HG03045 (cell line): ENCODE data around the gene MEF2C.

ENCODE experiments used
- ATAC-seq: cut with Tn5 transposase; IDR thresholded peaks from one replicate; pipeline ENCODE4 v1.9.1; 2021; ENCODE audit warnings: mild to moderate bottlenecking, moderate library complexity; ENCODE audit not compliant: unreplicated experiment

MEF2C gene

GRCh38 chr5:88888848-88889188, 5.8 kb upstream of the MEF2C start:
- ATAC-seq, result no peak

- no peak for ATAC-seq
These were observed 5.3 kb upstream of the MEF2C start for GRCh38 chr5:88888291-88888690.

GRCh38 chr5:88887342-88887741, 4.4 kb upstream of the MEF2C start:
- no peak for ATAC-seq

- ATAC-seq, result no peak
These were observed 3.9 kb upstream of the MEF2C start for GRCh38 chr5:88886746-88887341.

DNA sequence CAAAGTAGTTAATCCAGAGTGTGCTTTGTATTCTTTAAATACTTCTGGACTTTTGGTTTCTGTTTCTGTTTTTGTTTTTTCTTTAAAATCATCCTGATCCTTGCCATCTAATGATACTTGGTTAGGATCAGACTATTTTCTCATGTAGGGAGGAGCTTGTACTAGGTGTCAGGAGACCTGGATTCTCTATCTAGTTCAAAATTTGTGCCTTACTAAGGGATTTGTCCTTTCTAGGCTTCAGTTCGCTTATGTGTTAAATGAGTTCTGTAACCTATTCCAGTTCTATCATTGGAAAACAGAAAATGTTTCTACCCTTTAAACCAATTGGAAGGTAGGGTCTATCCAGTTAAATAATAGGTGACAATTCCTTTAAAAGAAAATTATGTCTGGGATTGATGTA, 3.3 kb upstream of the MEF2C start:
- ATAC-seq, result no peak

DNA sequence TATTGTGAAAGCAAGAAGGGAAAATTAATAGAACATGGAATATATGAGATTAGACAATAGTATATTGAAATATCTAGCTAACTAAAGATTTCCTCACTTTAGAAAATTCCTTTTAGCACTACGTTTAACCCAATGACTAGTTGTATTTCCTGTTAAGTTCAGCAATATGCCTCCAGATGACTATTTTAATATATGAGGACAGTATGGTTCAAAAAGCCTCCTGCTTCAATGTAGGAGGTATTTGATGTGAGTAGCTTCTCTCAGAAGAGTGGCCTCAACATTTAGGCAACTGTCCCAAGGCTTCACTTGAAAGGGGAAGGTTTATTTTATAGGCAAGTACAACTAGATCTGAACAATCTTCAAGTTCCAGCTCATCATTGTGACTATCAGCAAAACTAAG, 2.0 kb upstream of the MEF2C start:
- no peak for ATAC-seq

DNA sequence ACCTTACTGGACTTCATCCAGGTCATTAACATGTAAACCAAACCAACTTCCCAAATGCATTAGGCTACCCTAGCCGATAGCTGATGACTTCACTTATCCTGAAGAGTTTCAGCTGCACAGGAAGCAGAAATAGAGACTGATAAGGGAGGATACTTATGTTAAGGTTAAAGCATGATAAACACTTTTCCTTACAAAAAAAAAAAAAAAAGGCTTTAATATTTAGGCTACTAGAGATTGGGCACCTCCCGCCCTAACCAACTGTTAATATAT, 1.6 kb upstream of the MEF2C start:
- ATAC-seq, result no peak

GRCh38 chr5:88883836-88884607, 1.0 kb upstream of the MEF2C start:
- ATAC-seq, result peak; percentile 31

DNA sequence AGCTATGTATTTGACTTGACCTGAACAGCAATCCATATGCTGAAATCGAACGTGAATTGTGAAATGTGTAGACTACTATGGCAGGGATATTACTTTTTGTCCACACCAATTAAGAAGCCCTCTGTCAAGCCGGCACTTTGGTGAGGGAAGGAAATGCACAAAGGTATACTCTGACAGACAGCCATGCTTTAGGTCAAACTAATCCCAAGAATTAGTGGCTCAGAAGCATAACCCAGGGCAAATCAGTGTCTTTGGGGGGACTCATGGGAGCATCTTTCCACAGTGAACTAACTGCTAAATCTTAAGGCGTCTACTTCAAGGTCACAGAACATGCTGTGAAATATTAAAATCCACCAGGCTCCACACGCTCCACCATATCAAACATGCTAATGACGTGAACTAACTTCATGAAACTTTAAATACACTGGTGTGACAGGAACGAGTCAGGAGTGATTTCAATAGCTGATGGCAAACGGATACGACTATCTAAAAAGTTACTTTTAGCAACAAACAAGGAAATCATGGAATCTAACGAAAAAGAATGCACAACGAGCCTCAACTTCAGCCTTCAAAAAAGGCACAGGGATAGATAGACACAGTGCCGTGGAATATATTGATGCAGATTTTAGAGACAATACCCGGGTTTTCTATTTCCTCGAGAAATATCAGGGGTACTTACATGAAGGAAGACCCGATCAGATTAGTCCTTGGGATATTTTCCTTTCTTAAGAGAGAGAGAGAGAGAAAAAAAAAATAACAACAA, 527 bp downstream of the MEF2C start:
- ATAC-seq, result no peak

GRCh38 chr5:88881571-88881971, 1.4 kb downstream of the MEF2C start:
- ATAC-seq, result no peak

DNA sequence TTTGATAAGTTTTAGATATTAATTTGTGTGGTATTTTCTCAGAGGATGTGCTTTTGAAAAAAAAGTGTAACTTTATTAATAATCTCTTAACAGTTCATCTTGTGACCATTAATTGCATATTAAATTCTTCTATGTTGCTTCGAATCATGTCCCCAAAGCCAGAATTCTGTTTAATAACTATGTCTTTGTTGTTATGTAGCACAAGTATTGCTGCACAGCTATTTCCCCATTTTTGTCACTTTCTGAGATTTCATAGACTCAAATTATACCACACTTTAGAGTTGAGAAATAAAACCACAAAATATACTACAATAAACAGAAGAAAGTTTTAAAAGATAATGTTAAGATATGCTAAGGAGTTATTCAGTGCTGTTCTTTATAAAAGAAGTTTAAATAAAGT, 2.8 kb downstream of the MEF2C start:
- ATAC-seq, result no peak

- no peak for ATAC-seq
These were observed 3.3 kb downstream of the MEF2C start for GRCh38 chr5:88879724-88880123.

- no peak for ATAC-seq
These were observed 4.0 kb downstream of the MEF2C start for GRCh38 chr5:88878976-88879375.

DNA sequence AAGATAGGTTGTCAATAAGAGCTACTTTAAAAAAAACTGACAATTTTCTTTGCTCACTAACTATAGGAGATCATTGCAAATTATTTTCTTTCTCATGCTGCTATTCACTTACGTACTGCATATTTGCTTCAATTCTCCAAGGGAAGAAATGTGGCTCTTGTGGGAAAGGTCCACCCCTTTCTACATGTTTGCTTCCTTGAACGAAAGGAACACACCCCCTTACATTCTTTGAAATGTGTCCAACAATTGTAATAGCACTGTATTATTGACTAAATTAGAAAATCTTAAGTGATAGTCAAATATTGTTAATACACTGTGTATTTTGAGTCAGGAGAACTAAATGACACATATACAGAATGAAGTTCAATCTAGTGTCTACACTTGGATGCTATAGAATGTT, 5.2 kb downstream of the MEF2C start:
- no peak for ATAC-seq

GRCh38 chr5:88876714-88877113, 6.3 kb downstream of the MEF2C start:
- ATAC-seq, result no peak

DNA sequence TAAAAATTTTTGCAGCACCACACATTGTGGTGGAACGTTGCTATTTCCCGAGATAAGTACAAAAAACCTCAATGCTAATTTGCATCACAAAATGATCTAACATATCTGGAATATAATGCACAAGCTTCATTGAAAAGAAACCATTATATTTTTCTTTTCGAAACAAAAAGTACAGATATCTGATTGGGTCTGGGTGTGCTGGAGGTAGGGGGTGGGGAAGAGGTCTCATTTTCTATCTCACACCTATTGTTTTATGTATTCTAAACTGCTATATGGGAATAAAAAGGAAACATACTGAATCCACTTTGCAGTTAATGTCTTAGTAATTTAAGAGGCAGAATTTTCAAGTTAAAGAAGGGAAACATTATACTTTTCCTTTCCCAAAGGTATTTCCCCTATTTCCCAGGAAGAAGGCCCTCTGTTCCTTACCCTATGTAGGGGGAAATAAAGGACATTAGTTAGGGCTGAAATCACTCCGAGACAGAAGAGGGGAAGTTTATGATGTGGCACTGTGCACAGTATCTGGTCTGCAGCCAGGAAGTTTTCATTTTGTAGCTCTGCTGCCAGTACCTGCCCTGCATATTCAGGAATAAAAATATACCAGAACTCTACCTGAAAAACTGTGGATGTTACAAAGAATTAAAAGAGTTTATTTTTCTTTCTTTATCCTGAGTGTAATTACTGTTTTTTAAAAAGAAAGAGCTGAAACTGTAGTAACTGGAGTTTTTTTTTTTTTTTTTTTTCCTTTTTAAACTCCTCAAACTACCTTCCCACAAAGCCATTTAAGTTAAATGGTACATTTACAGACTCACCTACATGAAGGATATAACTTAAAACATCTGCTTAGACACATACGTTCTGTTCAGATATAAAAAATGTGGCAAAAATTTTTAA, 7.4 kb downstream of the MEF2C start:
- no peak for ATAC-seq

DNA sequence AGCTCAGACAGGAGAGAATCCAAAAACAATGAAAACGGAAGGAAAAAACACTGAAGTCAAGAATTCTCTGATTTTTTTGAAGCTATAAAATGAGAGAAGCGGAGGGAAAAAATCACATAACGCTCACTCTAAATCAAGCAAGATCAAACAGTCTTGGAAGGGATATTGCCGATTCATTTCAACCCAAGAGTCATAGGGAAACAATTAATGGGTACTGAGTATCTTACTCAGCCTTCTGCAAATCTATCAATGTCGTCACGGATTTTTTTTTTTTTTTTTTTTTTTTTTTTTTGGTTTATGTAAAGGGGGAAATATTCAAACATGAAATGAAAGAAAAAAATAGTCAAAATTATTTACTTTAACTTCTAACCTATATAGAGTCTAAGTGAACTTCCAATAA, 9.5 kb downstream of the MEF2C start:
- ATAC-seq, result no peak

GRCh38 chr5:88872971-88873370, 10.0 kb downstream of the MEF2C start:
- ATAC-seq, result no peak

DNA sequence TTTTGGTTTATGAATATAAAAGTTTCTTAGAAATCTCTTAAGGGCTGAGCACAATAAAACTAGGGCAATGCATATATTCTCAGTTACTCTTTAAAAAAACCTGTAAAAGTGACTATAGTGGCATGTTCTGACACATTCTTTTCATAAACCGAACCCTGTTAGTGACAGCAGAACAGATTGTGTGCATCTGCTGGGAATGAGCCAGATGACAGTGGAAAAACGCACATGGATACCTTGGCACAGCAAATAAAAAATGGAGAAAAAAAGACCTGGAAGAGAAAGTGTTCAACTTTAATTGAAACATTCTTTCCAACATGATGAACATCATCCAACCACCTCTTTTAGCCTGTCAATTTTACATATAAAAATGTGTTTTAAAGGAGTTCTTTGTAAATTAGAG, 12.7 kb downstream of the MEF2C start:
- no peak for ATAC-seq

GRCh38 chr5:88868468-88869068, 14.4 kb downstream of the MEF2C start:
- no peak for ATAC-seq

- ATAC-seq, result no peak
These were observed 15.3 kb downstream of the MEF2C start for GRCh38 chr5:88867638-88868037.
